ENCODE data around the gene CAPNS2. TPM values are rescaled to one million over a fixed set of nuclear protein-coding genes. Genes with fewer than 3 reads are reported as not detected.

The CAPNS2 gene
- total RNA-seq, 1 experiment from 2014 or later, result 1.4 TPM

DNA sequence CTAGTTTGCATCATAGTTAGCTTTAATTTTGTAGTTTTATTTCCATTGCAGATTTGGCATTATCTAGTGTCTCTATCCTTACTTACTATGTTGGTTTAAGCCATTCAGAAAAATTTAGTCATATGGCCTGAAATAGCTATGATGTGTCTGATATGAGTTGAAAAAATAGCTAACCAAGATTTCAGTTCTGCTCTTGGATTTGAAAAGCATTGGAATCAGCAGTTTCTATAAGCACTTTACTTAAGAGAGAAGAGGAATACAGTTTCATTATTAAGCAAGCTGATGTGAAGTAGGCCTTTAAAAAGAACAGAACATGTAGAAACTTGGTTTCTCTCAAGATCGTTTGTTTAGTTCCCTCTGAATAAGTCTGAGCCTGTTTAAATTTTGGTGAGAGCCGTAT, 31.7 kb upstream of the CAPNS2 start:
- TF ChIP-seq POLR2AphosphoS5 (IDR thresholded peaks at IDR 0.05; ENCODE audit: low read depth, low read length) (no peak), CTCF (IDR thresholded peaks at IDR 0.05) (no peak), TCF7L2 (IDR thresholded peaks at IDR 0.05; ENCODE audit: low read depth, low read length) (no peak), SIN3A (IDR thresholded peaks at IDR 0.05; ENCODE audit: borderline replicate concordance, insufficient read depth, low read depth, low read length) (no peak)
- TF ChIP-seq, protein P1, sequence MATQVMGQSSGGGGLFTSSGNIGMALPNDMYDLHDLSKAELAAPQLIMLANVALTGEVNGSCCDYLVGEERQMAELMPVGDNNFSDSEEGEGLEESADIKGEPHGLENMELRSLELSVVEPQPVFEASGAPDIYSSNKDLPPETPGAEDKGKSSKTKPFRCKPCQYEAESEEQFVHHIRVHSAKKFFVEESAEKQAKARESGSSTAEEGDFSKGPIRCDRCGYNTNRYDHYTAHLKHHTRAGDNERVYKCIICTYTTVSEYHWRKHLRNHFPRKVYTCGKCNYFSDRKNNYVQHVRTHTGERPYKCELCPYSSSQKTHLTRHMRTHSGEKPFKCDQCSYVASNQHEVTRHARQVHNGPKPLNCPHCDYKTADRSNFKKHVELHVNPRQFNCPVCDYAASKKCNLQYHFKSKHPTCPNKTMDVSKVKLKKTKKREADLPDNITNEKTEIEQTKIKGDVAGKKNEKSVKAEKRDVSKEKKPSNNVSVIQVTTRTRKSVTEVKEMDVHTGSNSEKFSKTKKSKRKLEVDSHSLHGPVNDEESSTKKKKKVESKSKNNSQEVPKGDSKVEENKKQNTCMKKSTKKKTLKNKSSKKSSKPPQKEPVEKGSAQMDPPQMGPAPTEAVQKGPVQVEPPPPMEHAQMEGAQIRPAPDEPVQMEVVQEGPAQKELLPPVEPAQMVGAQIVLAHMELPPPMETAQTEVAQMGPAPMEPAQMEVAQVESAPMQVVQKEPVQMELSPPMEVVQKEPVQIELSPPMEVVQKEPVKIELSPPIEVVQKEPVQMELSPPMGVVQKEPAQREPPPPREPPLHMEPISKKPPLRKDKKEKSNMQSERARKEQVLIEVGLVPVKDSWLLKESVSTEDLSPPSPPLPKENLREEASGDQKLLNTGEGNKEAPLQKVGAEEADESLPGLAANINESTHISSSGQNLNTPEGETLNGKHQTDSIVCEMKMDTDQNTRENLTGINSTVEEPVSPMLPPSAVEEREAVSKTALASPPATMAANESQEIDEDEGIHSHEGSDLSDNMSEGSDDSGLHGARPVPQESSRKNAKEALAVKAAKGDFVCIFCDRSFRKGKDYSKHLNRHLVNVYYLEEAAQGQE (IDR thresholded peaks at IDR 0.05; ENCODE audit: insufficient read depth in 1 of 2, low read depth in 2 of 2, low read length in 1 of 2), result no peak
- H3K27me3 ChIP-seq (ENCODE audit: control insufficient read depth, insufficient read depth, low read length), result no peaks in the 10 kb centered on the region
- no peak for DNase-seq (ENCODE audit: low read depth, low spot score)
- H3K36me3 ChIP-seq (ENCODE audit: control insufficient read depth, insufficient read depth, low read length), result peaks cover 30% of the 10 kb centered on the region
- BruUV-seq (replicated peaks), result no TSS peak
- CTCF ChIA-PET, result no interaction called here
- intact Hi-C loops (cut with micrococcal nuclease; ENCODE audit: unreplicated experiment) (no loop called here), in situ Hi-C loops (cut with HindIII; ENCODE audit: low pct_unique_long_range_greater_than_20kb, low sequenced_read_pairs) (no loop called here)
- no peaks in the 10 kb centered on the region for H3K9me3 ChIP-seq (ENCODE audit: control insufficient read depth, insufficient read depth, low read depth, low read length)
- ATAC-seq, result no peak
- H3K27ac ChIP-seq (ENCODE audit: low read length), result no peak overlapping the region
- POLR2A ChIA-PET, result no interaction called here
- no peak overlapping the region for H3K4me3 ChIP-seq (ENCODE audit: low read depth in 2 of 2, low read length in 2 of 2)
- H3K4me1 ChIP-seq (ENCODE audit: control insufficient read depth, insufficient read depth, low read length), result no peaks in the 10 kb centered on the region

DNA sequence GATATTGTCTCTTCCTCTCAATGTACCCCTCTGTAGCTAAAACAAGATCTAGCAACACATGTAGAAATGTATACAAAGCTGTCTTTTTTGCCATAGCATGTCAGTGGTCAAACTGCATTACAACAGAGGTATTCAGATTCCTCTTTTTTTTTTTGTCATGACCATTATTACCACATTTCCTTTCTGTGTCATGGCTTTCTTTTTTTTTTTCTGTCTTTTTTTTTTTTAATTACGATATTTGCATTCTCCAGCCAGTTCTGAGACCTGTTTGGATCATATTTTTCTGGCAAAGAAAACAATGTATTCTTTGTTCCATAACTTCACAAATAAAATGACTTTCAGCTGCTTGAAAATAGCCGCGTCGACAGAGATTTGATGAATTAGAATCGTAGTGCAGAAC, 27.4 kb upstream of the CAPNS2 start:
- Histone ChIP-seq H3K9me3 (ENCODE audit: control insufficient read depth, insufficient read depth, low read depth, low read length) (no peaks in the 10 kb centered on the region), H3K4me3 (ENCODE audit: low read depth in 2 of 2, low read length in 2 of 2) (no peak overlapping the region), H3K4me1 (ENCODE audit: control insufficient read depth, insufficient read depth, low read length) (peaks cover 3% of the 10 kb centered on the region; the same call in 1 of the 2 replicates), H3K36me3 (ENCODE audit: control insufficient read depth, insufficient read depth, low read length) (peaks cover 12% of the 10 kb centered on the region; the same call in 1 of the 2 replicates), H3K27ac (ENCODE audit: low read length) (no peak overlapping the region), H3K27me3 (ENCODE audit: control insufficient read depth, insufficient read depth, low read length) (no peaks in the 10 kb centered on the region)
- DNase-seq (ENCODE audit: low read depth, low spot score) (no peak), ATAC-seq (no peak)
- no TSS peak for BruUV-seq (replicated peaks)
- ChIA-PET CTCF (no interaction called here), POLR2A (no interaction called here)
- TF ChIP-seq TCF7L2 (IDR thresholded peaks at IDR 0.05; ENCODE audit: low read depth, low read length), result no peak
- no peak for TF ChIP-seq SIN3A (IDR thresholded peaks at IDR 0.05; ENCODE audit: borderline replicate concordance, insufficient read depth, low read depth, low read length)
- TF ChIP-seq, protein P1 (IDR thresholded peaks at IDR 0.05; ENCODE audit: insufficient read depth in 1 of 2, low read depth in 2 of 2, low read length in 1 of 2), result no peak
- in situ Hi-C loops (cut with HindIII; ENCODE audit: low pct_unique_long_range_greater_than_20kb, low sequenced_read_pairs), result no loop called here
- intact Hi-C loops (cut with micrococcal nuclease; ENCODE audit: unreplicated experiment), result no loop called here
